CD4-positive, alpha-beta T cell treated with Interferon alpha-2 for 1 hour (primary cell): ENCODE data around the gene TEKTIP1.
"Not testable (repeated sequence)": the region's sequence is repeated elsewhere in the genome, so short reads cannot be mapped to it uniquely, and the experiment has no call there.

Source experiments
- DNase-seq, 2 donors: peaks; one replicate each; pipeline ENCODE4 v3.0.0-alpha.2; 2020 to 2022

Gene TEKTIP1

GRCh38 chr19:3508121-3508661 is 30.8 kb upstream of the TEKTIP1 start:
- DNase-seq, result not testable (repeated sequence)

DNA sequence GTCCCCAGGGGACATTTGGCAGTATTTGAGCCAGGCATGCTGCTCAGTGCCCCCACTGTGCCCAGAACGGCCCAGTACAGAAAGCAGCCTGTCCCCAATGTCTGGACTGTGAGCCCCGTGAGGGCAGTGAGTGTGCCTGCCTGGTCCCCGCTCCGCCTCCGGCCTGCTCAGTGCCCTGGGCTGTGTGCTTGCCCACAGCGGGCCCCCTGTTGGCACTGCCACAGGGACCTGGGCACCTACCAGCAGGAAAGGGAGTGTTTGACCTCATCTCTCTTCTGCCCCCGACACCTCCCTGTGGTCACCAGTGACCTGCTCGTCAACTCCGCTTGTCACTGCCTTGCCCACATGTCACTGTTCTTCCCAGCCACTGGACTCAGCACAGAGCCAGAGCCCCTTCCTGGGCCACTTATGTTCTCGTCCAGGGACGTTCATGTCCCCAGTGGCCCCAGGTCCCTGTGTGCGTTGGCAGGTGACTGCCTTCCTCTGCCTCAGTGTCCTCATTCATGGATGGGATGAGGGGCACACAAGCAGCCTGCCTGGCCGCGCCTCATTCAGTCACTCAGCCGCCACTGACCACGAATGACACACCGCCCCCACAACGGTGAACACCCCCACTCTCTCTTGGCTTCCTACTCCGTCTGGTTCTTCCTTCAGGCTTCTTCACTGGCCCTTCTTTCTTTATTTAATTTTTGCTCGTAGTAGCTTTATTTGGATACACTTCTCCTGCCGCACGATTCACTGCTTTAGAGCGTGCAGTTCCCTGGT is 30.0 kb upstream of the TEKTIP1 start:
- no peak for DNase-seq

DNA sequence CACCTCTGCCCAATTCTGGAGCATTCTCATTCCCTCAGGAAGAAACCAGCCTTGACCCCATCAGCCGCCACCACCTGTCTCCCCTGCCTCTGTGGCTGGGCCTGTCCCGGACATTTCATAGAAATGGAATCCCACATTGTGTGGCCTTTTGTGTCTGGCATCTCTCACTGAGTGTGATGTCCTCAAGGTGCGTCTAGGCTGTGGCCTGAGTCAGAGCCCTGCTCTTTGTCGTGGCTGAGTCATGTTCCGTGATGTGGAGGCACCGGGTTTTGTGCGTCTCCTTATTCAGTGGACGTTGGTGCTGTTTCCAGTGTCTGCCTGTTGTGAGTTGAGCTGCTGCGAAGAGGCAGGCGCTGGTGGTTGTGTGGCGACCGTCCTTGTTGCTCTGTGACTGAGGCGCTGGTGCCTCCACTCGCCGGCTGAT is 29.4 kb upstream of the TEKTIP1 start:
- no peak for DNase-seq

GRCh38 chr19:3510727-3511126 is 28.2 kb upstream of the TEKTIP1 start:
- no peak for DNase-seq

DNA sequence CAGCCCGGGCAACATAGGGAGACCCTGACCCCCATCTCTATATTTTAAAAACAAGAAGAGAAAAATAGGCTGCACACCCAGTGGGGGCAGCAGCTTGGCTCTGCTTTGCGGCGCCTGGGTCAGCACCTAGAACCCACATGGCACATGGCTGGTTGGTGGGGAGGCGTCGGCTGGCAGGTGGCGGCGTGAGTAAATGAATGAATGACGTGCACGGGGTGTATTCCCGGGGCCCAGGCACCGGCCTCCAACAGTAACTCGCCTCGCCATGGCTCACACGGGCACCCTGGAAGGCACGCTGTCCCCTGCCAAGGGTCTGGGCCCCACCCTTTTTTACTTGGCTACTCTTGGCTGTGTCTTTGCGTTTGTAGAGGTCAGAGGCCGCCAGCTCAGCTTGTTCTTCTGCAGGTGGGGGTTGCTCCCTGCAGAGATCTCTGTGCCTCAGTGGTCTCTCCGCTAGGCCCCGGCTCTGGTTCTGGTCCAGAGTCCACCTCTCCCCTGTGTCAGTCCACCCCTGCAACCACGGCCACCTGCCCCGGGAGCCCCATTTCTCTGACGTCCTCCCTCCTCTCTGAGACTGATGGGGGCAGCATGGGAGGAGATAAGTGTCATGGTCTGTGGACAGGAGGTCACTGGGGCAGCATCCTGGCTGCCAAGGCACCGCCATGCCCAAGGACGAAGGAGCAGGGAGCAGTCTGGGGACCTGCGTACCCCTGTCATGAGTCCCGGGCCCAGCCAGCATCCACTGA is 27.3 kb upstream of the TEKTIP1 start:
- no peak for DNase-seq

DNA sequence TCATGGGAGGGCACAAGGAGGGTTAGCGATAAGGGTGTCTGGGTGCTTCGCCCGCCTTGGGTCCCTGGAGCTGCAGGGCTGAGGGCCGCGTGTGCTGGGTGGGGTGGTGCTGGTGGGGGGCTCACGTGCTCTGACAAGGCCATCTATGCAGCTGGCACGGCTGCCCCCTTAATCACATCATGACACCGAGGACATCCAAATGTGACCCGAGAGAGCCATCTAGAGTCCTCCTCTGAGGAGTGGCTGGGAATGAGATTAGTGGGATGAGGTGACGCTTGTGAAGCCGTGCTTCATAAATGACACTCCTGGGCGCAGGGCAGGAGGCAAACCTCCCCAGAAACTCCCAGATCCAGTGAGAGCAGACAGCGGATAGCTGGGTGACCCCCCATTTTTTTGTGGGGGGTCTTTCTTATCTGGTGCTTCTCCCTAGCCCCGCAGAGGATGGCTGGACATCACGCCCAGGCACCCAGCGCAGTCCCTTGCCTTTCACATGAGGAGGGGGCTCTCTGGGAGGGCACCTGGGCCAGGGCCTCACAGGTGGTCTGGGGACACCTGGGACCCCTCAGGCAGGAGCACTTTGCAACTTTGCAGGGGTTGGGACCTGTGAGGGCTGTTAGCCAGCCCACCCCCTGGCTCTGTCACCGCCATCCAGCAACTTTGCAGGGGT is 26.3 kb upstream of the TEKTIP1 start:
- DNase-seq, result no peak

- DNase-seq, result no peak
Observed at GRCh38 chr19:3513229-3514140, 25.5 kb upstream of the TEKTIP1 start.

DNA sequence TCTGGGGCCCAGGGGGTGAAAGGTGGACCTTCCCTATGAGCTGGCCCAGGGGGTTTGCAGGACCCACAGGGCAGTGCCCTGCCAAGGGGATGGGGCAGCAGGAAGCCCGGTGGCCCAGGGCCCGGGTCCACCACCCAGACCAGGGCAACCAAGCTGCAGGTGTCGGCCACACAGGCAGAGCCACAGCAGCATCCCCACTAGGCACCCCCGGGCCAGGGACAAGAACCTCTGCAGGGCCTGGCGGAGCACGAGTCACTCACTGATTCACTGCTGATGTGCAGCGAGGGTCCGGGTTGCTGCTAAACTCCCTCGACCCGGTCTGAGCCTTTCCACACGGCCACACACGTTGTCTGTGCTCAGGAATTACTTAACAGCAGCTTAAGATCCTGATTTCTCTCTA is 24.0 kb upstream of the TEKTIP1 start:
- no peak for DNase-seq

GRCh38 chr19:3515891-3516422 is 23.0 kb upstream of the TEKTIP1 start:
- DNase-seq, result no peak

DNA sequence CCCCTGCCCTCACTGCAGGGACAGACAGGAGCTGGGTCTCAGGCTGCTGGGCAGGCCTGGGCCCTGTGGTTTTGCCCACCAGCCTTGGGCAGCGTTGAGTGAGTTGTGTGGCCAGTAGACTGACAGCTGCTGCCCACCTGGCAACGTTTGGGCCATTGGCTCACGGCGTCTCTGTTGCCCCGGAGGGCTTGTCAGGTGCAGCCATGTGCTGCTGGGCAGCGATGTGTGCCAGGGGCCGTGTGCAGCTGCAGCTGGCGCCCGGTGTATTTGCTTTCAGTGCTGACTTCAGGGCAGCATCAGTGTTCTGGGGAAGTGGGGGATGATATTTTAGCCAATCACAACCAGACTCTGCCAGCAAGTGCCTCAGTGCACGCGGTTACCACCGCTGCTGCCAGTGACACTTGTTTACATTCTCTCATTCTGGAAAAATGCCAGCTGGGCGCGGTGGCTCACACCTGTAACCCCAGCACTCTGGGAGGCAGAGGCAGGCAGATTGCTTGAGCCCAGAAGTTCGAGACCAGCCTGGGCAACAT is 22.2 kb upstream of the TEKTIP1 start:
- DNase-seq, result peak; percentile 58 to 63

GRCh38 chr19:3517638-3518037 is 21.3 kb upstream of the TEKTIP1 start:
- DNase-seq, result no peak

DNA sequence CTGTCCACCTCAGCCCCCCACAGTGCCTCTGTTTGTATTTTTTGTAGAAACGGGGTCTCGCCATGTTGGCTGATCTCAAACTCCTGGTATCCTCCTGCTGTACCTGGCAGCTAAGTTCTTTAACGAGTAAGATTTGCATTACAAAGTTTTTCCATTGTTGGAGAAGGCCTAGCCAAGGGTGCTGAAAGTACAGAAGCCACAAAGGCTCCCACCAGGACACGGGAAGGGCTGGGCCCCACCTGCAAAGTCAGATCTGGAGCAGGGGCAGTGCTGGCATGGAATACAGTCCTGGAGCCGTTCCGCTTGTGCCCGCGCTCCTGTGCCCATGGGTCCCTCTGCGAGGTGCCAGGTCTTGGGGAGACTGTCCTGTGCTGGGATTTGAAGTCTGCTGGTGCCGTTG is 20.7 kb upstream of the TEKTIP1 start:
- no peak for DNase-seq

DNA sequence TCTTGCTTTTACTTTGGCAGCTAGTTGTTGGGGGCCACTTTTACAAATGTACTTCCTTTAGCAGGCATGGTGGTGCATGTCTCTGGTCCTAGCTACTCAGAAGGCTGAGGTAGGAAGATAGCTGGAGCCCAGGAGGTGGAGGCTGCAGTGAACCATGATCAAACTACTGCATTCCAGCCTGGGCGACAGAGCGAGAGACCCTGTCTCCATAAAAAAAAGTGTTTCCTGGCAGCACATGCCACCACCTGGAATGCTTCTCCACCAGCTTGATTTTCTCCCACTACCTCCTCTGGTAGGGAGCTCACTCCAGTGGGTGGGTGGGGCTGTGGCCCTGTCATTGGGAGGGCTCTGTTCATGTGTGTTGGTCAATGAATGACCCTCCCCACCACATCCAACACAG is 20.3 kb upstream of the TEKTIP1 start:
- no peak for DNase-seq

DNA sequence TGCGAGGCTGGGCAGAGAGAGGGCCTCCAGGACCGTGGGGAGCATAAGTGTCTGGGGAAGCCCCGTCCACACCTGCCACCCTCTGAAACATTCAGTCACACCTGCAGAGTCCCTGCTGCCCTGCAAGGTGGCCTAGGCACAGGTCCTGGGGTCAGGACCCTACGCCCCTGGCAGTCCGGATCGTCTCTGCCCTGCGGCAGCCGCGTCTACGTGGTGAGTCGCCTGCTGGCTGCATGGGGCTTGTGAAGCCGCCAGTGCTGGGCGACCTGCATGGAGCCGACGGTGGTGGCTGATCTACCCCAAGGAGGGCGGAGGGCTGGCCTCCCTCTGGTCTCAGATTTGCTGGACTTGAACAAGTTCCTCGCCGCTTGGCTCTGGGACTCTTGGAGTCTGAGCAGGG is 19.8 kb upstream of the TEKTIP1 start:
- DNase-seq, result no peak

- no peak for DNase-seq
Observed at GRCh38 chr19:3520166-3521103, 18.5 kb upstream of the TEKTIP1 start.

- no peak for DNase-seq
Observed at GRCh38 chr19:3521104-3521445, 17.9 kb upstream of the TEKTIP1 start.

DNA sequence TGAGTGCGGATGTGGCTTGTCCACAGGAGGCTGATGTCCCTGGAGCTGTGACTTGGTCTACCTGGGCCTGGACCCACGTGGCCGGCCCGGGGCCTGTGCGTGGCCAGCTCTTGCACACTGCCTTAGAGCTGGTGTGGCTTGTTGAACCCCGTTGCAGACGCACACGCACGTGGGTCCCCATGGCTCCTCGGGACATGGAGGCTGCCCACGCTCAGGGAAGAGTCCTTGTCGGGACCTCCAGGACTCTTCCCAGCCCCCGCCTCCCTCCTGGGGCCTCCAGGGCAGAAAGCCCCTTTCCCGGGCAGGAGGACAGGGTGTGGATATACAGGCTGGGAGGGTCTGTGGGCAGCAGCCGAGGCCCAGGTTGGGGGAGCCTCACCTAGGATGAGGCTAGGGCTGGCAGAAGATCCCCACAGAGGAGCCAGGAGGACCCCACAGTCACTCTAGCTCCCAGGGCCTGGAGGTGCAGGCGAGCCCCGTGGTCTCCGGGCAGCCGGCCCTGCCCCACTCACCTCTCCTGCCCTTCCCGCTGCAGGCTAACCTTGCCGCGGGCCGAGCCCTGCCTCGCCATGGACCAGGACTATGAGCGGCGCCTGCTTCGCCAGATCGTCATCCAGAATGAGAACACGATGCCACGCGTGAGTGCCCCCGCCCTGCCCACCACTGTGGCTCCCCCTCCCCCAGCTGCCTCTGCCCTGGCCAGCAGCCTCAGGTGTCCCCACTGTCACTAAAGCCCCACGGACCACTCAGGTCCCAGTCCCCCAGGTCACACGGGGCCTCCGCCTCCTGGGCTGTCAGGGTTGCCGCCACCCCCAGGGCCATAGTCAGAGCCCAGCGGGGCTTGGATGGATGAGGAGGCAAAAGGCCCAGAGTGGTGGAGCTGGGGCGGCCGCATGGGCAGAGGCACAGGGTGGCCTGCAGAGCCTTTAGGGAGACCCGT is 16.3 kb upstream of the TEKTIP1 start:
- no peak for DNase-seq

DNA sequence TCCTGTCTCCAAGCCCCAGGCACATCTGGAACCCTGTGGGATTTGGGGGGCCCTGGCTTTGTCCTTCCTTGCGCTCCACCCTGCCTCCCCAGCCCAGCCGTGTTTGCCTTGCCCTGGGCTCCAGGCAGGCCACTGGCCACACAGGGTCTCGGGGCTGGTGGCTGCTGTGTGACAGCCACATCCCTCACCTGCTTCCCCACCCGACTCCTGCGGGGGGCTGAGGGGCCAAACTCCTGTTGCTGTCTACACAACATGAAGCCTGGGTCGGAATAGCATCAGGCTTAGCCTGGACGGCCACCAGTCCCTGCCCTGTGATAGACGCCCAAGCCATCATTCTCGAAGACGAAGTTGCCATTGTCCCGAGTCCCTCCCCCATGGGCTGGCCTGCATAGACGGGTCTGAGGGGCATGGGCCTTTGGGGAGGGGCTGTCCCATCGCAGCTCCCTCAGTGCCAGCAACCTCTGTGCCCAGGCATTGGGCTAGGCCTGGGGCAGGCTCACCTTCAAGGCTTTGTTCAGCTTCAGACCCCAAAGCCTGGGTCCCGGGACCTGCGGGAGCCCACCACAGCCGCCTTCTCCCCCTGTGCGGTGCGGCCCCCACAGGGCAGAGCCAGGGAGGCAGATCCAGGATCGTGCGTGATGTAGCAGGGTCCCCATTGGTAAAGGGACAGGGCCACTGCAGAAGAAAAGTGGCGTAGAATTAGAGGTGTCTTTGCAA is 15.5 kb upstream of the TEKTIP1 start:
- DNase-seq, result no peak
